SK-N-MC (cell line): Measurements from ENCODE around the gene TPO.

Source experiments
- EZH2 ChIP-seq: fragments of 200-600 bp; sonication (generic); IDR thresholded peaks from one replicate; pipeline ENCODE4 v1.6.1; 2017; ENCODE audit warnings: antibody characterized with exemption
- FOXP2 ChIP-seq: optimal IDR thresholded peaks from 2 replicates; pipeline ENCODE3; 2011; ENCODE audit warnings: mild to moderate bottlenecking, moderate library complexity; ENCODE audit not compliant: insufficient read depth; ENCODE audit errors: extremely low read length, control extremely low read depth
- POLR2AphosphoS5 ChIP-seq: IDR thresholded peaks from 2 replicates; pipeline ENCODE4 v1.6.1; 2012; ENCODE audit warnings: mild to moderate bottlenecking, low read depth, low read length, borderline replicate concordance

DNA sequence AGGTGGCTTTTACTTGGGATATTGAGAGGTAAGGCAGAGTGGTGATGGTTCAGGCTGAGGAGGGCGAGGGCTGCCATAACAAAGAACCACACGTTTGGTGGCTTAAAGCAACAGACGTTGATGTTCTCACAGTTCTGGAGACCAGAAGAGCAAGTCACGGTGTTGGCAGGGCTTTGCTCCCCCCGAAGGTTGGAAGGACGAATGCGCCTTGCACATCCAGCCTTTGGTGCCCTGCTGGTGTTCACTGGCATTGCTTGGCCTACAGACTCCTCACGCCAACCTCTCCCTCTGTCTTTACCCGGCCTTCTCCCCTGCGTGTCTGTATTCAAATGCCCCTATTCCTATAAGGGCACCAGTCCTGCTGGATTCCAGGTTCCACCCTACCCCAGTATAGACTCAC lies 125.4 kb downstream of the TPO start:
- no peak for TF ChIP-seq EZH2
- TF ChIP-seq POLR2AphosphoS5: no peak
- no peak for TF ChIP-seq FOXP2
